GM08714 (cell line): ENCODE measurements around the gene GSDME.

Experiments
- H3K4me3 ChIP-seq: fragments of 200-500 bp; sonication (Bioruptor generic); 2 replicates; pipeline ENCODE4 v1.5.1; 2014; ENCODE audit warnings: mild to moderate bottlenecking, low read length, inconsistent platforms
- ZNF274 ChIP-seq: IDR thresholded peaks from 2 replicates; pipeline ENCODE4 v1.6.1; 2012; ENCODE audit warnings: mild to moderate bottlenecking, low read depth, low read length

GSDME gene

GRCh38 chr7:24702755-24703154 lies 54.5 kb downstream of the GSDME start:
- no peak overlapping the region for H3K4me3 ChIP-seq
- no peak for TF ChIP-seq ZNF274

DNA sequence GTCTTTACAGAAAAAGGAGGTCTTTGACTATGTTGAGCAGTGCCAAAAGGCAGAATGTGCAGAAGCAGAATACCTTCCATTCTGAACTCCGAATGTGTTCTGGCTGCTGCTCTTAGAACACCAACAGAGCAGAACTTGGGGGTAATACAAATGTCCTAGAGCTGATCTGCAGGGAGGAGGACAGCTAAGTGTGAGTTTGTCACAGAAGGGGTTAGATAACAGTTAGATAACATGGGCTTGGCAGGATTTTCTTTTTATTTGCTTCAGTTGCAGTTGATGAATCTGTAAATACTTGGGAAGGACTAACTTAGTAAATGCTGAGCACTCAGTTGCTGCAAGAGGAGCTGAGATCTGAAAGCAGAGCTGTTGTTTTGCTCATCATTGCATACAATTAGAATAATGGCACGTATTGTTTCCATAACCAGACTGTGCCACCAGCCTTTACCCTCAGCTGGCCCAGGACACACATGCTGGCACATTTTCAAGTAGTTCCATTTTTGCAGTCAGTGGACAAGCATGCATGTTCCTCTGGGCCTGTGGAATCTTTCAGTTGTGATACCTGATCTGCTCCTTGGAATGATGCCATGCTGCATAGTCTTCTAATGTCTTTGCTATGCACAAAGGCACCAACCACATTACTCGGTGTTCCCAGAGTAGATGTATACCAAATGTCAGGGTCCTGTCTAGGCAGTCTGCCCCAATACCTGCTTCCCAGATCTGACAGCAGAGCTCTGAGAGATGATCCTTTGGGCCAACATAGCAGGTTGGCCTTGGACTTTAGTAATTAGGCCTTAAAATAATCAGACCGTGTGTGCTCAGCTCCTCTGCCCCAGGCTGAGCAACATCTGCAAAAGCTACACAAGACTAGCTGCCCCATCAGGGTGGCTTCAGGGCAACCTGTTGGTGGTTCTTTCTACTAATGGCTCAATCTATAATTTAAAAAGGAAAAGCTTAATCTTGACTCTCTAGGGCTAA lies 55.7 kb downstream of the GSDME start:
- no peak for TF ChIP-seq ZNF274
- no peak overlapping the region for H3K4me3 ChIP-seq

- no peak for TF ChIP-seq ZNF274
- H3K4me3 ChIP-seq: no peak overlapping the region
Measured at GRCh38 chr7:24700521-24701260, 56.6 kb downstream of the GSDME start.

GRCh38 chr7:24698531-24699266 lies 58.6 kb downstream of the GSDME start:
- H3K4me3 ChIP-seq: no peak overlapping the region
- TF ChIP-seq ZNF274: no peak

- TF ChIP-seq ZNF274: no peak
Measured at GRCh38 chr7:24697416-24697815, 59.8 kb downstream of the GSDME start.

DNA sequence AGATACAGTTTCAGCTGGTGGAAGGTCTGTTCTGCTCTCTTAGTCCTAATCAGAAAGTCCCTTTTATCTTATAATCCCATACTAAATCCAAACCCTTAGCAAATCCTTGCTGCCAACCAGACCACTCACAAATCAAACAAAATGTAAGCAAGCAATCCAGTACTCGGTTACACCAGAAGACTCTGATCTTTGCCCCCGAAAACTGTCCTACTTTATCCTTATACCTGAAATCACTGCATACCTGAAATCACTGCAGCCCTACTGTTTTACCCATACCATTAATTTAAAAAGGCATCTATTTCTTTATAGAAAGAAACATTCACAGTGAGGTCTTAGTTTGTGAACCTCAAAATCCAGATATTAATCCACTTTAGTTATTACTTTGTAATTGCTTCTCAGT lies 64.7 kb downstream of the GSDME start:
- no peak for TF ChIP-seq ZNF274
- no peak overlapping the region for H3K4me3 ChIP-seq

More at GRCh38 chr7:24697416-24697815, 59.8 kb downstream of the GSDME start:
- no peak overlapping the region for H3K4me3 ChIP-seq

DNA sequence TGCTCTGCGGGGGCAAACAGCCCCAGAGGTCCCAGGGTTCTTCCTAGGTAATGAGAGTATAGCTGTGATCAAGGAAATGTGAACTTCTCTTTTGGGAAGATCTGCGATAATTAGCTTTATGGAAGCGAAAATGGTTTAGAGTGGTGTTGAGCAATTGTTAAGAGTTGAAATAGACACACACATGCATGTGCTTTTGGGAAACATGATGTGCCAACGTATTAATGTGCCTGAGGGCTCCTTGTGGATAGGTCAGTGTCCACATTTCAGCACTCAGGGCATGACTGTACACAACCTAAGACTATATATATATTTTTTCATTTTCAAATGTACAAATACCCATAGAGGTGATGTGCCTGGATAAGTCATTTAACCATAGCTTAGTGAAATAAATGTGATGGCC lies 67.0 kb downstream of the GSDME start:
- TF ChIP-seq ZNF274: no peak

GRCh38 chr7:24685708-24686107 lies 71.6 kb downstream of the GSDME start:
- no peak overlapping the region for H3K4me3 ChIP-seq
- TF ChIP-seq ZNF274: no peak

More for the DNA sequence above, 67.0 kb downstream of the GSDME start:
- no peak overlapping the region for H3K4me3 ChIP-seq

GRCh38 chr7:24670782-24671181 lies 86.5 kb downstream of the GSDME start:
- no peak for TF ChIP-seq ZNF274
- H3K4me3 ChIP-seq: no peak overlapping the region

GRCh38 chr7:24669971-24670591 lies 87.2 kb downstream of the GSDME start:
- H3K4me3 ChIP-seq: no peak overlapping the region
- no peak for TF ChIP-seq ZNF274

- H3K4me3 ChIP-seq: no peak overlapping the region
- TF ChIP-seq ZNF274: no peak
Measured at GRCh38 chr7:24668927-24669635, 88.2 kb downstream of the GSDME start.

DNA sequence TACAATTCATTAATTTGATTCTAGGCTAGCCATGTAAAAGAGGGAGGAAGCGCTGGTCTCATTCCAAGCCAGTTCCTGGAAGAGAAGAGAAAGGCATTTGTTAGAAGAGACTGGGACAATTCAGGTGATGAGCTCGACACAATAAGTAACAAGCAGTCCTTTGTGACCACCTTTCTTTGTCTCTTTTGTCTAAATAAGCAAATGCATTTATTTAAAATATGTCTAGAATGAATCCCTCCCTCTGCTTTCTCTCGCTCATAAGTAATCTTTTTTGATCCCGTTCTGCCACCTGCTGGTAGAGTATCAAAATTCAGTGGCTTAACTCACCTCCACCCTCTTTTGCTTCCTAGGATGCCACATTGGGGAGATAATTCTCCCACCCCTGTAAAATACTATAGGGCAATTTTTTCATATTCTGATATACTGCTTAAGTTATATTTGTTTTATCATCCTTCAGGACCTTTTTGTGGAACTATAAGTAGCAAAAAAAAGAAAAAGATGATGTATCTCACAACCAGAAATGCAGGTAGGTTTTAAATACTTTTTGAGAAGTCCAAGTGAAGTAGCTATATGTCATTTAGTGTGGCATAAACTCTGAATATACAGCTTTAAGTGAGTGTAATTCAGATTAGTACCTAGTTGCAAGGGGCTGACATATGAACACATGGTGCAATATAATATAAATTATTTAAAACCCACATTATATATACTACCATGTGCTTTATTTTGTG lies 91.5 kb downstream of the GSDME start:
- no peak overlapping the region for H3K4me3 ChIP-seq
- TF ChIP-seq ZNF274: no peak

DNA sequence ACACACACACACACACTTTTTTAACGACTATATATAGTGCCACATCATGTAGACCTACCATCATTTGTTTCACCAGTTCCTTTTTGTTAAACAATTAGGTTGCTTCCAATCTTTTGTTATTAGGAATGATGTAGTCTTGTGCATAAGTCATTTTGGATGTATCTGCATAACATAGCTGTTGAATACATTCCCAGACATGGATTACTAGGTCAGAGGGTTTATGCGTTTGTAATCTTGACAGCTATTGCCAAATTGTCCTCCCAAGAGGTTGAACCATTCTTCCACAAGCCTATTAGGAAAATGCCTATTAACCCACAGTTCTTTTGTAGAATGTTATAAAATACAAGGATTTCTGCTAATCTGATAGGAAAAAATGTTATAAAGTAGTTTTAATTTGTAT lies 96.7 kb downstream of the GSDME start:
- no peak overlapping the region for H3K4me3 ChIP-seq
- no peak for TF ChIP-seq ZNF274
